GM19468 (cell line): Measurements from ENCODE around the gene STRN4.

Experiments
- ATAC-seq: cut with Tn5 transposase; IDR thresholded peaks from one replicate; pipeline ENCODE4 v1.9.1; 2021; ENCODE audit warnings: mild to moderate bottlenecking, moderate library complexity, moderate number of reproducible peaks; ENCODE audit not compliant: unreplicated experiment; ENCODE audit errors: extremely low read depth

The STRN4 gene

DNA sequence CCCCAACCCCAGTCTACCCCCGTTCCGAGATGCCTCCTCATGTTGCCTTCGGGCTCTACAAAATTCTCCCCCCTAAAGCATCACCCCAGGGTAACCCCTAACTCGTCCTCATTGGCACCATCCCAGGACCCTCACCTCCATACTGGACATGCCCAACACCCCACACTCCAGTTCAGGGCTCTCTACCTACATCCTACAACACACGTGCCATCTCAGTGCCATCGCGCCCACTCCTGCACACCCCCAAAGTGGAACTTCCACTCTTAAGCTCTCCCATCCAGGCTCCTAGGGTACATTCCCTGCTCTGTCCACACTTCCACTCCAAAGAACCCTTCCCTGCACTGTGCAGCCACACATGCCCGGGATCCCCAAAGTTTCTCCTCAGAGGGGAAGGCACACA lies 1.2 kb downstream of the STRN4 start:
- no peak for ATAC-seq

DNA sequence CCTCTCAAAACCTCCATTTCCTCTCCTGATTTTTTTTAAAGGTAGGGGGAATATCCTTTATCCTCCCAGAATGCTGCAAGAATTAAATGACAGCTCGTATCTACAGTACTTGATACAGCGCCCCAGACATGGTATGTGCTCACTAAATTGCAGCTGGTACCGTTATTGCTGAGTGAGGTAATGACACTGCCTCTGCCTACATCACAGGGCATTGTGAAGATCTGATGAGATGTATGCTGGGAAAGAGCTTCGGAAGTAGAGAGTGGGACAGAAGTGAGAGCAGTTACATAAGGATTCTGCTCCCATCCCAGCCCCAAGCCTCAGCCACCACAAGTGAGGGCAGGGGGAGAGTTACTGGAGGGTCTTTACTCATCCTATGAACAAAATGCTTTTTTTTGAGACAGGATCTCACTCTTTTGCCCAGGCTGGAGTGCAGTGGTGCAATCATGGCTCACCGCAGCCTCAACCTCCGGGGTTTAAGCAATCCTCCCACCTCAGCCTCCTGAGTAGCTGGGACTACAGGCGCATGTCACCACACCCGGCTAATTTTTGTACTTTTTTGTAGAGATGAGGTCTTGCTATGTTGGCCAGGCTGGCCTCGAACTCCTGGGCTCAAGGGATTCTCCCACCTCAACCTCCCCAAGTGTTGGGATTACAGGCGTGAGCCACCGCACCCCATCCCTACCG lies 2.1 kb downstream of the STRN4 start:
- no peak for ATAC-seq

DNA sequence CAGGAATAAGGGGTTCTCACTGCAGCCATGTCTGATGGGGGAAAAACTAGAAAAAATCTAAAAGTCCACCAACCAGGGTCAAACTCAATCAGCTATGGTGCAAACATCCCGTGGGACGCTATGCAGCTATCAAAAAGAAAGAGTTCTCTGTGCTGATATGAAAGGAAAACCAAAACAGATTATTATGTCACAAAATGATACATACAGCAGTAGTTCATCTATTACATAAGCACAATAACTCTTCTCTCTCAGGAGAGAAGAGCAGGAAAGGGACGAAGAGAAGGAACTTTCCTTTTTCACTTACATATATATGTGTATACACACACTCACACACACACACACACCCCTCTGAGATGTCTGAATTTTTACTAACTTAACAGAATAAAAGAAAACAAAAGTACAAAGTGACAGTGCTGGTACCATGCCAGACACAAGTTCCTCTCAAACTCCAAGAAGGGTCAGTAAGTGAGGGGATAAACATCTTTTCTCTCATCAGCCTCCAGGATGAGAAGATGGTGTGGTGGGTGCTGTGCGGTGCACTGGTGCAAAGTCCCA lies 3.2 kb downstream of the STRN4 start:
- no peak for ATAC-seq

DNA sequence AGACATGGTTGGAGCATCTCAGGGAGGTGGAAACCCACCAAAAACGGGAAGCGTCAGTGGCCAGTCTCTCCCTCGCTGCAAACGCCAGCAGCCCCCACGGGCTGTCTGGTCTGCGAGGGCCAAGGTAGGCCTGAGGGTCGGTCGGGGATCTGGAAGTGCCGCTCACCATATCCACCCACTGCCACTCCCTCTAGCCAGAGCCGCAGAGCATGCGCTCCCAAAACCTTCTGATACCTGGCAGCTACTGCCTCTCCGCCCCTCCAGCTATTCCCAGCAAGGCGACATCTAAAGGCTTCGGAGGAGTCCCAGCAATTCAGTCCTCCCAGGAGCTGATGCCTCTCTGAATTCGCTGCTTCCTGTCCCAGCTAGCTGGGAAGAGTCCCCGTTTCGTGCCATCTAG lies 4.8 kb downstream of the STRN4 start:
- ATAC-seq, result no peak

DNA sequence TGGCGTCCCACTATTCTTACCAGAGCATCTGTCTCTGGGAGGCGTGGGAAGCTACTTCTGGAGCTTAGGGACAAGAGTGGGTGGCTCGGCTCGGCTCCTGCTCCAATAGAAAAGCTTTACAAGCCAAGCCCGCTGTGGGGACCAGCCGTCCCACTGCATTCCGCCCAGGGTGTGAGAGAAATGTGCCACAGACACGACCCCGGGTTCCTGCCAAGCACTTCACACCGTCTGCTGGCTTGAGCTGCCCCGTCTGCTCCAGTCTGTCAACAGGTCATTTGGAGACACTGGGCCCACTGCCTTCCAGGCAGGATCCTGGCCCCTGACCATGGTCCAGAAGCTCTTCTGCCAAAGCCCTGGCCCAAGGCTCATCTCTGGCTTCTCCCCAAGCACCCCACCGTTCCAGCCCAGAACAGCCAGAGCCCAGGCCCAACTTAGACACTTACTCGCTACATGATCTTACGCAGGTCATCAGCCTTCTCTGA lies 6.9 kb downstream of the STRN4 start:
- no peak for ATAC-seq

DNA sequence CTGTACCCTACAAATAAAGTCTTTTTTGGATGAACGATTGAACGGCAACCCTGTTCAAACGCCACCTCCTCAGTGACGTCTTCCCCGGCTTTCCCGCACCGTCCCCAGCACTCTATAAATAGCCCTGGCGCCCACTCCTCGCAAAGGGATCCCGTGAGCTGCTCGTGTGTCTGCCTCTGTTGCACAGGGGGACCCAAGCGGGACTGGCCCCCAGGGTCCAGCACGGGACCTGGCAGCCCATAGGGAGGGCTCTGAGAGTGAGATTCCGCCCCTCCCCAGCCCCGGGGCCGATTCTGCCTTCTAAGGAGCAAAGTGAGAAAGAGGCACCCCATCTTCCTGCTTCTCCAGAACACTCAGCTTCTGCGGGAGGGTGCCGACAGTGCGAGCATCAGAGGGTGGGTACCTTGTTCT lies 8.5 kb downstream of the STRN4 start:
- no peak for ATAC-seq

DNA sequence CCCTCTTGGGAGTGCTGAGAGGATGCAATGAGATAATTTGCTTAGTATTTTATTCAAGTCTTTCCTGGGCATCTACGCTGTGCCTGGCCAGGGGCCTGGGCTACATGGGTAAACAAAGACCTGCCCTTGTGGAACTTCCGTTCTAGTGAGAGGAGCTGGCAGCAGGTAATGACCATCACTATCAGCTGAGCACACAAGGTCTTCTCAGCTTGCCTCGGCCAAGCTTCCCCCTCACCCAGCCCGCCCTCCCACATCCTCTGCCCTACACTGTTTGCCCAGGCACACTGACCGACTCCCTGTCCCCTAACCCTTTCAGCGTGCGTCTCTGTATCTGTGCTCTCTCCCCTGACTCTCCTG lies 9.0 kb downstream of the STRN4 start:
- no peak for ATAC-seq

DNA sequence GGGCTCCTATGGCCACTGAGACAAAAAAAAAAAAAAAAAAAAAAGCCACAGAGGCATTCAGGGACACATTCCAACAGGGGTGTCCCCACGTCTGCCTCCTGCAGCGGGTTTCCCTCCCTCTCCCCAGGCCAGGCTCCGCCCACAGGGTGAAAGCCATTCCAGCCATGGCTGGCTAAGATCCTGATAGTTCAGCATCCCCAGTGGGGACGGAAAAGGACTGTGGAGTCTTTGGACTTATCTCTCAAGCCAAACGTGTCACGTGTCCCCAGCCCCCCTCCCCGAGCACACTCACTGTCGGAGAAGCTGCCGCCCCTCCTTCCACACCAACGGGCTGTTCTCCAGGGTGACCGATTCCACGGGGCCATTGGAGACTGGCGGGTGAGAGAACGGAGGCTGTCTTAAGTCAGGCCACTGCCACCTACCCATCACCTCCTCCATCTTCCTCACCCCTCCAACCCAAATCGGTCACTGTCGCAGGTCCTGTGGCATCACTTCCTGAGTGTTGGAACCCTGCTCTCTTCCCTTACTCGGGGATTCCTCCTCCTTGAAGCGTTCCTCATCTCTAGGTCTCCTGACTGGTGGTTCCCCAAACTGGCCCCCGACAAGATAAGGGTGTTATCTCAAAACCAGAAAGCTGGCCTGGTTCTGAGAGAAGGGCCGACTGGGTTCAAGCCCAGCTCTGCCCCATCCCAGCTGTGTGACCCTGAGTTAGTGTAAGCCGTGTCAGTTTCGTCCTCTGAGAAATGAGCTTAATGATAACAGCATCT lies 9.5 kb downstream of the STRN4 start:
- ATAC-seq, result no peak

DNA sequence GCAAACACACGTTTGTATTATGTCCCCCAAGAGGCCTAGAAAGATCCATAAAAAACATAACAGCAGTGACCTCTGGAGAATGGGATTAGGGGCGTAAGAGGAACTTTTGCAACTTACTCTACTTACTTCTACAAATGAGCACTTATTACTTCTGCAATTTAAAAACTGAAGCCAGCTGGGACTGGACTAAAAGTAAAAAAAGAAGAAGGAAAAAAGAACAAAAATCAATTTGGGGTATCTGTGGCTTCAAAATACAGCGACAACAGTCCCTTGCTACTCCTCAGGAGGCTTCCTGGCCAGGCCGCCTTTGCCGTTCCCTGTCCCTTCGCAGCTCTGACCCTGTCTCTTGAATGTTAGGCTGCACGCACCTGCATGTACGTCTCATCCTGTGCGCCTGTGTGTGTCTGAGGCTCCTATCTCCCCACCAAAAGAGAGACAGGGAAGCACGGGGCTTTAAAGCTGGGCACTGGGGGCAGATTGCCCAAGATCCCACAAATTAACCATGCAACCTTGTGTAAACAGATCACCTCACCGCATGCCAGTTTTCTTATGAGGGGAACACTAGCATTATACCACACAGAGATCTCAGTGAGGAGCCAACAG lies 12.5 kb downstream of the STRN4 start:
- no peak for ATAC-seq

DNA sequence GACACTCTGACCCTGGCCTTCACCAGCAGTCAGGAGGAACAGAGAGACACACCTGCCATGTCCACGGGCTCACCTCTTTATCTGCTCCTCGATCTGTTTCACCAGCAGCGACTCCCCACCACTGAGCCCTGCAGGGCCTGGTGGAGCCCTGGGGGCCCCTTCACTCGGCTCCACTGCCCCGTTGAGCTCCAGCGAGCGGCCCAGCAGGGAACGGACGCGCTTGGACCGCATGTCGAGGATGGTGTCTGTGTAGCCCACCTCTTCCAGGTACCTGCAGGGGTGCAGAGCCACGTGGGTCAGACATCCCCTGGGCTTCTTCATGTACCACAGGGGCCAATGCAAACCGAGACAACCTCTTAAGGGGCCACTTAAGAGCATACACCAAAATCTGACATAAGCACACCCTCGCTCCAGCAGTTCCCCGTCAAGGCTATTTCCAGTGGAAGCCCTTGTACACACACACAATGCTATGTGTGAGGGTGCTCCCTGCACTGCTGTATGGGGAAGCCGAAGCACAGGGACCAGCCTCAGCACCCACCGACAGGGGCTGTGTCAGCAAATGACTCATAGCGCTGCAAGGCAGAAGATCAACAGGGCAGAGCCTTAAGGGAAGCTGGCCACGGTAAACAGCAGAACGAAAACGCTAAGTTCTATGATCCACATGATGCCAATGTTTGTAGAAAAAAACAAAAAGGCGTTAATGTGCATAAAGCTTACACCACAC lies 13.1 kb downstream of the STRN4 start:
- ATAC-seq, result no peak

DNA sequence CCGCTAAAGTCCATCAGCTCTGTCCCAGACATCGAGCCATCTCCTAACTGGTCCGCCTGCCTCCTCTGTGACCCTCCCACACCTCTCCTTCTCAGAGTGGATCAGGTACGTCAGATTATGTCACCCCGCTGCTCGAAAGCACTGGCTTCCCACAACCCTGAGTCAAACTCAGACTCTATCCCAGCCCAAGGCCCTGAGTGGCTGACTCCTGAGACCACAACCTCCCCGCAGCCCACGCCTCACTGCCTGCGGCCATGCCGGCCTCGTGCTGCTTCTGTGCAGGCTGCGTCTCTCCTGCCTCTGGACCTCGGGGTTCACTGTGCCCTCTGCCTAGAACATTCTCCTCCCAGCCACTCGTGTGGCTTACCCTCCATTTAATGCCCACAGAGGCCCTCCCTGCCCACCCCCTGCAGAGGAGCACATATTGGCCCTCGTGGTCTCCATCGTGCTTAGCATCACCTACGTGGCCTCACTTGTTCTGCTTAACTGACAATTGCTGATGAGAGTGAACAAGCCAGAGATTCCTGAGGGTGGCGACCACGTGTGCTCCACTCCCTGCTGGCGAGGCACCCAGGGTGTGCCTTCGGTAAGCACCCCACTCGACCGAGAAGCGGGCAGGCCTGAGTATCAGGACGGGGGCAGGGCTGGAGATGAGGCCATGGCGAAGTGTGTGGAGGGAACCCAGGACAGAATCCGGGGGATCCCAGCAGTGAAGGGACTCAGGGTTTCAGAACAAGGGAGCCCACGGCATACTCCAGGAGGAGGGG lies 13.9 kb downstream of the STRN4 start:
- no peak for ATAC-seq

DNA sequence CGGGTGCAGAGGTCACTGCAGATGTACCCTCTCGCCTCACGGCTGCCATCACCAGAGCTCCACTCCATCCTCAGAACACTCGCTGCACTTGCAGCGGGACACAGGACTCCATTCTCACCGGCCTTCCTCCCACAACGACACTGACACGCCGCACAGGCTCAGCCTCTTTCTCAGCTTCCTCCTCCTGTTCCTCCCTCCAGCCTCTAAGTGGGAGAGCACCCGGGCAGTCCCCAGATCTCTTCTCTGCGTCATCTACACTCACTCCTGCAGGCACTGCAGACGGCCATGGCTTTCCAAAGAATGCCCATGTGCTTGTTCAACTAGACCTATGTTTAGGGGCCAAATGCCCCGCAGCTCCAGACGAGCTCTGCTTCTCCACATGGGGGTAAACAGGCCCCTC lies 14.7 kb downstream of the STRN4 start:
- no peak for ATAC-seq

DNA sequence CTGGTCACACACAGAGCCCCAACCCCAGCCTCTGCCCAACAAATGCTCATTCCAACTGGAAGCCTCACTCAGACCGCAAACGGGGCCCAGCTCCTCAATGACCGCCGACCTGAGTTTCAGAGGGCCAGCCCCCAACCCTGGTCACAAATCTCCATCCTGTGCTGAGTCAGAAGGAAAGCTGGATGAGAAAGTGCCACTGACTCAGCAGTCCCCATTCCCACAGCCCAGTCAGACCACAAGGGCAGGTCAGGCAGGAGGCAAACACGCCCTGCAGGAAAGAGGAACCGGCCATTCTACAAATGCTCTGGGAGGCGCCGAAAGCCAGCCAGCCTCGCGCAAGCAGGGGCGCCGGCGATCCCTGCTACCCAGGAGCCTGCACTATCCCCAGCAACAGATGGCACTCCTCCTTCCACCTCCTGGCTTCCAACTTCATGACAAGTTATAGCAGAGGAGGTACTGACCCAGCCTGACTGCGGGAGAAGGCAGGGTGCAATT lies 15.2 kb downstream of the STRN4 start:
- no peak for ATAC-seq

DNA sequence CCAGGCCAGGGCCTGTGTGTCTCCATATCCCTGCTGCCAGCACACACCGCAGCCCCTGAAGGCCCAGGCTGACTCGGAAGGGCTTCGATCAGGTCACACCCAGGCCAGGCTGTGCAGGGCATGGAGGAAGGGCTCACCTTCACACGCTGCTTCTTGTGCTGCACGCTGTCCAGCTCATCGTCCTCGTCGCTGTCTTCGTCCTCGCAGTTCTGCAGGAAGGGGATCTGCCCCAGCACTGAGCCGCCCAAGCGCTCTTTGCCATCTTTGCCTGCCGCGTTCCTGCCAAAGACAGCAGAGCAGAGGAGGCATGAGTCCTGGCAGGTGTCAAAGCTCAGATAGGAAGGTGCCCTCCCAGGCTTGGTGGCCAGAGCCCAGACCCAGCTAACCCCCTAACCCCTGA lies 15.7 kb downstream of the STRN4 start:
- no peak for ATAC-seq

DNA sequence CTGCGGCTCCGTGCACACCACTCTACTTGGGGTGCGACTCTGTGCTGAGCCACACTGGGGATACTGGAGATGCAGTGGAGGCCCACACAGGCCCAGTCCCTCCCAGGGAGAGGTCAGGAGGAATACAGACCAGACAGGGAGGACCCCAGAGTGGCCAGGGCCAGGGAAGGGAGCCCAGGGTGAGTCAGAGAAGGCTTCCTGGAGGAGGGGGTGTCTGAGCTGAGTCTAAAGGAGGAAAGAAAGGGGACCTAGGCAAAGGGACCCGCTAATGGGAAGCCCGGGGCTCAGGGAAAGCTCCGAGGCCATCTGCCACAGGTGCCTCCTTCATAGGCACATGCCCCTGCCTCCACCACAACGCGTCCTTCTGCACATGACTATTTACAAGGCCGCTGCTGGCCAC lies 16.1 kb downstream of the STRN4 start:
- ATAC-seq, result no peak

DNA sequence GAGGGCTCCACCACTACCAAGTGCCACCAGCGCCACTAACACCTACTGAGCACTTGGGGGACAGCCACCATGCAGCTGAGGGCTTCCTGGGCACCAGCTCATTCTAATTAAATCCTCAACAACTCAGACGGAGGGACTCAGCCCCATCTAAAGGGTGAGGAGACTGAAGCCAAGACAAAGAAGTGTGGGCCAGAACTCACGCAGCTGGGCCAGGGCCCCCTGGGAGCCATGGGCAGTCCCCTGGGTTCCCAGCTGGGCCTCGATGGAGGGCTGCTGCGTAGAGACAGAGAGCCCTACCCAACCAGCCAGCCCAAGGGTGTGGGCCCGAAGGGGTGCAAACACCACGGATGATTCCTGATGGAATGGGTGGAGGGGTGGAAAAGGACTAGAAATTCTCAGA lies 16.6 kb downstream of the STRN4 start:
- no peak for ATAC-seq

DNA sequence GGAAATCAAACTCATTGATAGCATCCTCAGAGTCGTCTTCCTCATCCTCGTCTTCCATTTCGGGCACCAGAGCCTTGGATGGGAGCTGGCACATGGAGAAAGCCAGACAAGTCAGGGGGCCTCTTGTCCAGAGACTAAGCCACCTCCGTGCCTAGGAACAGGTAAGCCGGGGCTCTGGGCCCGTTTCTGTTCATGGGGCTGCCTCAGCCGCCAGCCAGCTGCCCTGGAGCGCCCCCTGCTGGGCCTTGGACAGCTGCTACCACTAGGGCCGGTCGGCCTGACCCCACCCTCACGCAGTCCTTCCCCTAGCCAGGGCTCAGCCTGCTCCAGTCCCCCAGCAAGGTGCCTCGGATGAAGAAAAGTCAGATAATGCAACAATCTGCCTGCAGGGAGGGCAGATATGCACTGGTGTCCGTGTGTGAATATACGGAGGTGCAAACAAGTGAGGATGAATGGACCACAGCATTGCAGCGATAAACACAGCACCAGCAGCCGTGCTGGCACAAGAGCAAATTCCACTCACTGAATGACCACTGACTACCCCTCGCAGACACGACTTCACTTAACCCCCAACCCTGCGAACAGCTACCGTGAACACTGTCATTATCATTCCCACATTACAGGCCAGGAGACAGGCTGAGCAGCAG lies 17.4 kb downstream of the STRN4 start:
- no peak for ATAC-seq

DNA sequence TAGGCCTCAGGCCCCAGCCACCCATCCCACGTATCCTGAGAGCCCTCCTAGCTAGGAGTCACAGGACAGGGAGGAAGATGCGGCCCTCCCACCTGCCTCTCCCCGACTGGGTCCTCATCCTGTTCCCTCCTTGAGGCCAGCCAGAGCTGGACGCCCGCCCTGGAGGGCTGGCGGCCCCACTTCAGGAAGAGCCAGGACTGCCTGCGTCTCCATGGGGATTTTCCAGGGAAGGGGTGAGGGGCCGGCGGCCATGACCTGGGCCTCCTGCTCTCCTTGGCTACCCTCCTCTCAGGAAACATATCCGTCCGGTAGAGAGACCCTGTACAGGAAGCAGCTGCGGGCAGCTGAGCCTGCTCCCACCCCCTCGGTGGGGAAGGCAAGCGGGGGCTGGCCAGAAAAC lies 18.0 kb downstream of the STRN4 start:
- ATAC-seq, result no peak

DNA sequence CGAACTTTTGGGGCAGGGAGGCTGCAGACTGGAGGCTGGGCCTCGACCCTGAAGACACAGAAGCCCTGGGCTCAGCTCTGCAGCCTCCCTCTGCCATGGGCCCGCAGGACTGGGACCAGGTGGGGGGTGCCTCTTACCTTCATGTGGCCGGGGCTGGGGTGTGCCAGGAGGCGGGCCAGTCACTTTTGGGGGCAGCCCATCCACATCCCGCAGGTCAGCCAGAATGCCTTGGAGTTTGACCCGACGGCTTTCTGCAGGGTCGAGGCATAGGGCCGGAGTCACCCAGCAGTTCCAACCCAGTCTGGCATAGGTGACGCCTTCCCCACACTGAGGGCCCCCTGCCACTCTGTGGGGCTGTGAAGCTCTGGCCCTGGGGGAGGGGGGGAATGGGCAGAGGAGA lies 18.5 kb downstream of the STRN4 start:
- ATAC-seq, result no peak
